Occipital lobe (tissue), 2 donors: Measurements from ENCODE around the gene MEST. TPM values are rescaled to one million over a fixed set of nuclear protein-coding genes. Genes with fewer than 3 reads are reported as not detected.
"Not testable (repeated sequence)": the region's sequence is repeated elsewhere in the genome, so short reads cannot be mapped to it uniquely, and the experiment has no call there.

Experiments used
- DNase-seq: peaks from one replicate; lab custom pipeline; 2025; lab: John Stamatoyannopoulos, UW
- total RNA-seq: library from RNA; depleted of rRNA; stranded (reverse); fragments of >200 nt; gene quantifications from one replicate; pipeline ENCODE4 v1.2.3, GENCODE V29; 2014

MEST gene
- total RNA-seq, 1 donor from 2014 or later = 85.8 TPM

GRCh38 chr7:130485734-130486113 lies 6.2 kb upstream of the MEST start:
- DNase-seq = no peak

- DNase-seq = peak; percentile 7
Measured at GRCh38 chr7:130486114-130486953, 5.6 kb upstream of the MEST start.

- no peak for DNase-seq
Measured at GRCh38 chr7:130486954-130487436, 4.9 kb upstream of the MEST start.

- DNase-seq = peak; percentile 16
Measured at GRCh38 chr7:130488392-130489139, 3.3 kb upstream of the MEST start.

- no peak for DNase-seq
Measured at GRCh38 chr7:130489140-130489983, 2.5 kb upstream of the MEST start.

- no peak for DNase-seq
Measured at GRCh38 chr7:130490311-130490791, 1.5 kb upstream of the MEST start.

- DNase-seq = peak; percentile 19
Measured at GRCh38 chr7:130490888-130491804, 739 bp upstream of the MEST start.

- DNase-seq = no peak
Measured at GRCh38 chr7:130492523-130493274, 814 bp downstream of the MEST start.

GRCh38 chr7:130493275-130493873 lies 1.5 kb downstream of the MEST start:
- peak; percentile 19 for DNase-seq

- no peak for DNase-seq
Measured at GRCh38 chr7:130494431-130494858, 2.6 kb downstream of the MEST start.

- no peak for DNase-seq
Measured at GRCh38 chr7:130500463-130500862, 8.6 kb downstream of the MEST start.

GRCh38 chr7:130500910-130501309 lies 9.0 kb downstream of the MEST start:
- no peak for DNase-seq

GRCh38 chr7:130505753-130506152 lies 13.9 kb downstream of the MEST start:
- no peak for DNase-seq

GRCh38 chr7:130506358-130506757 lies 14.5 kb downstream of the MEST start:
- no peak for DNase-seq

GRCh38 chr7:130512038-130512437 lies 20.2 kb downstream of the MEST start:
- not testable (repeated sequence) for DNase-seq

GRCh38 chr7:130513447-130513846 lies 21.6 kb downstream of the MEST start:
- DNase-seq = no peak

- DNase-seq = no peak
Measured at GRCh38 chr7:130515315-130516040, 23.6 kb downstream of the MEST start.

GRCh38 chr7:130521258-130521951 lies 29.5 kb downstream of the MEST start:
- no peak for DNase-seq
